Naive thymus-derived CD4-positive, alpha-beta T cell (primary cell): Measurements from ENCODE around the gene SNRPB. TPM values are rescaled to one million over a fixed set of nuclear protein-coding genes. Genes with fewer than 3 reads are reported as not detected.

Source experiments
- ATAC-seq: fragments of 150-1000 bp; cut with Tn5 transposase; 2 replicates; pipeline ENCODE4 v1.10.0; 2021; ENCODE audit warnings: mild to moderate bottlenecking, moderate library complexity
- CTCF ChIA-PET: fragments of 350-600 bp; sonication (Branson Sonifier 250); formaldehyde crosslinking; loops from one replicate; lab custom pipeline; 2021; ENCODE audit warnings: antibody characterized with exemption; lab: Charles Lee
- POLR2A ChIA-PET: fragments of 350-600 bp; sonication (Branson Sonifier 250); formaldehyde crosslinking; loops from one replicate; lab custom pipeline; 2021; ENCODE audit warnings: antibody characterized with exemption, inconsistent platforms; lab: Charles Lee
- DNase-seq, 9 donors: peaks; one replicate each; pipeline versions ENCODE4 v3.0.0 to v3.0.0-alpha.2; 2020 to 2022; ENCODE audit warnings: mixed read lengths in 1 of 9
- H3K27ac ChIP-seq: one replicate; pipeline ENCODE4 v1.7.0; 2013; ENCODE audit warnings: mild to moderate bottlenecking, low read depth, low read length, moderate library complexity
- H3K27me3 ChIP-seq, 2 donors: one replicate each; pipeline ENCODE4 v1.7.0; 2013; ENCODE audit warnings: low read length in 2 of 2, mild to moderate bottlenecking in 2 of 2, moderate library complexity in 2 of 2; ENCODE audit not compliant: control insufficient read depth in 2 of 2, insufficient read depth in 2 of 2
- H3K36me3 ChIP-seq, 3 experiments: 1 replicate in 2 of 3; 2 replicates in 1 of 3; pipeline ENCODE4 v1.7.0; 2013; ENCODE audit warnings: low read length in 3 of 3, mild to moderate bottlenecking in 3 of 3, moderate library complexity in 1 of 3; ENCODE audit not compliant: insufficient read depth in 3 of 3, control insufficient read depth in 2 of 3
- H3K4me1 ChIP-seq, 2 donors: one replicate each; pipeline ENCODE4 v1.7.0; 2013; ENCODE audit warnings: low read length in 2 of 2, mild to moderate bottlenecking in 2 of 2, moderate library complexity in 1 of 2; ENCODE audit not compliant: control insufficient read depth in 2 of 2, insufficient read depth in 2 of 2
- H3K4me3 ChIP-seq: 2 replicates; pipeline ENCODE4 v1.7.0; 2013; ENCODE audit warnings: mild to moderate bottlenecking, low read length
- H3K9me3 ChIP-seq, 3 experiments: 1 replicate in 2 of 3; 2 replicates in 1 of 3; pipeline ENCODE4 v1.7.0; 2013; ENCODE audit warnings: low read length in 3 of 3; ENCODE audit not compliant: control insufficient read depth in 2 of 3
- H3K27ac Mint-ChIP-seq, 9 donors: one replicate each; pipeline ENCODE4 v1.8.0; 2020 to 2022; ENCODE audit warnings: mixed read lengths in 9 of 9, mild to moderate bottlenecking in 8 of 9, moderate library complexity in 5 of 9, inconsistent platforms in 2 of 9
- H3K27me3 Mint-ChIP-seq, 5 donors: one replicate each; pipeline ENCODE4 v1.8.0; 2021 to 2022; ENCODE audit warnings: mixed read lengths in 5 of 5, mild to moderate bottlenecking in 1 of 5
- H3K36me3 Mint-ChIP-seq, 5 donors: one replicate each; pipeline ENCODE4 v1.8.0; 2020 to 2022; ENCODE audit warnings: mixed read lengths in 5 of 5, mild to moderate bottlenecking in 3 of 5, inconsistent platforms in 1 of 5
- H3K4me1 Mint-ChIP-seq, 7 donors: one replicate each; pipeline ENCODE4 v1.8.0; 2020 to 2022; ENCODE audit warnings: mixed read lengths in 7 of 7, mild to moderate bottlenecking in 3 of 7, inconsistent platforms in 1 of 7
- H3K4me3 Mint-ChIP-seq, 10 donors: one replicate each; pipeline ENCODE4 v1.8.0; 2020 to 2022; ENCODE audit warnings: mild to moderate bottlenecking in 10 of 10, mixed read lengths in 10 of 10, moderate library complexity in 6 of 10, inconsistent platforms in 2 of 10
- H3K9me3 Mint-ChIP-seq, 11 donors: one replicate each; pipeline ENCODE4 v1.8.0; 2020 to 2022; ENCODE audit warnings: mixed read lengths in 11 of 11, mild to moderate bottlenecking in 4 of 11, inconsistent platforms in 1 of 11, moderate library complexity in 1 of 11
- intact Hi-C, 2 donors: fragments of 100-400 bp; cut with micrococcal nuclease; formaldehyde crosslinking; loops; one replicate each; pipeline ENCODE4 v1.15.1; 2023
- polyA plus RNA-seq, 2 donors: library from polyadenylated mRNA; unstranded; fragments of 300-500 nt; fragmentation: Illumina TruSeq; gene quantifications; one replicate each; pipeline ENCODE4 v1.2.3, GENCODE V29; 2021
- total RNA-seq, 6 experiments: library from RNA in 5 of 6; stranded (reverse) in 5 of 6; gene quantifications; 1 replicate in 5 of 6; 2 replicates in 1 of 6; pipeline ENCODE4 v1.2.3 and lab custom pipeline; 2021 to 2026

Gene SNRPB
- total and polyA plus RNA-seq, 7 experiments from 2014 or later = 83.5 to 323 (median 119) TPM

GRCh38 chr20:2451939-2452732, 18.5 kb downstream of the SNRPB start:
- peaks cover 0 to 3% (median 0%) of the 10 kb centered on the region in 11 donors for H3K9me3 Mint-ChIP-seq
- no peak overlapping the region for H3K4me3 Mint-ChIP-seq
- ChIA-PET CTCF (interaction anchor here (0.8 to 1.2 kb wide), 3 partner anchors 11 to 82 kb away, joined by 3 to 4 read pairs (median 3); no protein-coding TSS in a partner anchor), POLR2A (interaction anchor here (0.7 kb wide), 1 partner anchor 222 kb away, joined by 3 read pairs; no protein-coding TSS in a partner anchor)
- peak; percentile 78 for ATAC-seq
- peaks cover 0 to 13% (median 4%) of the 10 kb centered on the region in 7 donors for H3K4me1 Mint-ChIP-seq
- DNase-seq = peak; percentile 12 to 68 (median 39)
- no peaks in the 10 kb centered on the region for H3K27me3 ChIP-seq
- peaks cover 0 to 6% of the 10 kb centered on the region in 2 donors for H3K4me1 ChIP-seq
- no peak overlapping the region for H3K27ac Mint-ChIP-seq
- no peak overlapping the region for H3K4me3 ChIP-seq
- H3K36me3 Mint-ChIP-seq = peaks cover 0 to 4% (median 0%) of the 10 kb centered on the region in 5 donors
- H3K9me3 ChIP-seq = no peaks in the 10 kb centered on the region
- no peaks in the 10 kb centered on the region for H3K36me3 ChIP-seq
- intact Hi-C loops = loop anchor here (1.0 to 5.0 kb wide), 5 partner anchors 65 to 687 kb away; no protein-coding TSS in a partner anchor
- H3K27me3 Mint-ChIP-seq = peaks cover 0 to 4% (median 0%) of the 10 kb centered on the region in 5 donors
- no peak overlapping the region for H3K27ac ChIP-seq

DNA sequence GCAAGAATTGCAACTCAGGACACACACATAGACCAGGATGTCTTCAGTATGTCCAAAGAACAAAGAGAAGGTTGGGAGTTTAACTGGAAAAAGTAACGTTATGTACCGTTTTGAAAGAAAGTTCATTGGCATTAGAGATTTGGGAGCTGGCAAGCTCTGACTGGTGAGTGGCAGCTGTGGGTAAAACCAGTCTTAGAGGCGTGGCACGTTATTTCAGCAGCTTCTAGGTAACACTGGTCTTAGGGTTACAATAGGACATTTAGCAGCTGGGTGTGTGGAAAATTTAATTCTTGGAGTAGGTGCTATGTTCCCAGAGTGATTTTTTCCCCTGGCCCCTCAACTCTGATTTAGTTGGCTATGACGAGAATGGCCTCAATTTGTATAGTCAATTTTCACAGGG, 19.2 kb downstream of the SNRPB start:
- POLR2A ChIA-PET = interaction anchor here (0.7 kb wide), 1 partner anchor 223 kb away, joined by 3 read pairs; no protein-coding TSS in a partner anchor
- no peaks in the 10 kb centered on the region for H3K36me3 ChIP-seq
- Mint-ChIP-seq H3K9me3 (peaks cover 0 to 8% (median 0%) of the 10 kb centered on the region in 11 donors), H3K27ac (no peak overlapping the region), H3K27me3 (peaks cover 0 to 4% (median 0%) of the 10 kb centered on the region in 5 donors), H3K36me3 (peaks cover 0 to 7% (median 0%) of the 10 kb centered on the region in 5 donors), H3K4me3 (no peak overlapping the region), H3K4me1 (peaks cover 0 to 13% (median 4%) of the 10 kb centered on the region in 7 donors)
- peaks cover 0 to 3% (median 0%) of the 10 kb centered on the region in 3 experiments for H3K9me3 ChIP-seq
- DNase-seq (no peak), ATAC-seq (no peak)
- H3K27ac ChIP-seq = no peak overlapping the region
- CTCF ChIA-PET = interaction anchor here (1.2 kb wide), 1 partner anchor 12 kb away, joined by 4 read pairs; no protein-coding TSS in a partner anchor
- H3K4me3 ChIP-seq = no peak overlapping the region
- intact Hi-C loops = loop anchor here (5.0 kb wide), 1 partner anchor 484 kb away; no protein-coding TSS in a partner anchor
- peaks cover 0 to 6% of the 10 kb centered on the region in 2 donors for H3K4me1 ChIP-seq
- H3K27me3 ChIP-seq = no peaks in the 10 kb centered on the region

DNA sequence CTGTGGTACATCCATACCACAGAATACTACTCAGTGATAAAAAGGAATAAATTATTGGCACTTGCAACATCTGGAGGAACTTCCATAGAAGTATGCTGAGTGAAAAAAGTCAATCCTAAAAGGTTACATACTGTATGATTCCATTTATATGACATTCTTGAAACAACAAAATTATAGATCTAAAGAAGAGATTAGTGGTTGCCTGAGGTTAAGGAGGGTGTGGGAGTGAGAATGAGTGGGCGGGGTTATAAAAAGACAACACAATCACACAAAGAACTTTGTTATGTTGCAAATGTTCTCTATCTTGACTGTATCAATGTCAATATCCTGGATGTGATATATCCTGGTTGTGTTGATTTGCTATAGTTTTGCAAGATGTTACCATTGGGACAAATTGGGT, 21.2 kb downstream of the SNRPB start:
- Histone ChIP-seq H3K9me3 (peaks cover 0 to 3% (median 0%) of the 10 kb centered on the region in 3 experiments), H3K4me3 (no peak overlapping the region), H3K27me3 (no peaks in the 10 kb centered on the region), H3K27ac (no peak overlapping the region), H3K4me1 (peaks cover 0 to 6% of the 10 kb centered on the region in 2 donors), H3K36me3 (no peaks in the 10 kb centered on the region)
- peaks cover 0 to 11% (median 0%) of the 10 kb centered on the region in 11 donors for H3K9me3 Mint-ChIP-seq
- ATAC-seq (no peak), DNase-seq (no peak)
- peaks cover 0 to 13% (median 4%) of the 10 kb centered on the region in 7 donors for H3K4me1 Mint-ChIP-seq
- H3K27me3 Mint-ChIP-seq = peaks cover 0 to 4% (median 0%) of the 10 kb centered on the region in 5 donors
- H3K27ac Mint-ChIP-seq = no peak overlapping the region
- intact Hi-C loops = no loop called here
- ChIA-PET POLR2A (no interaction called here), CTCF (no interaction called here)
- no peak overlapping the region for H3K4me3 Mint-ChIP-seq
- H3K36me3 Mint-ChIP-seq = peaks cover 0 to 8% (median 0%) of the 10 kb centered on the region in 5 donors

- H3K9me3 ChIP-seq = peaks cover 0 to 3% (median 0%) of the 10 kb centered on the region in 3 experiments
- intact Hi-C loops = no loop called here
- ChIA-PET CTCF (no interaction called here), POLR2A (no interaction called here)
- no peak overlapping the region for H3K4me3 ChIP-seq
- no peak overlapping the region for H3K27ac ChIP-seq
- Mint-ChIP-seq H3K27me3 (peaks cover 0 to 4% (median 0%) of the 10 kb centered on the region in 5 donors), H3K4me1 (peaks cover 0 to 13% (median 2%) of the 10 kb centered on the region in 7 donors), H3K36me3 (peaks cover 0 to 8% (median 4%) of the 10 kb centered on the region in 5 donors), H3K4me3 (no peak overlapping the region), H3K27ac (no peak overlapping the region), H3K9me3 (peaks cover 0 to 11% (median 0%) of the 10 kb centered on the region in 11 donors)
- peaks cover 0 to 6% of the 10 kb centered on the region in 2 donors for H3K4me1 ChIP-seq
- ATAC-seq (peak; percentile 60), DNase-seq (no peak)
- H3K27me3 ChIP-seq = no peaks in the 10 kb centered on the region
- no peaks in the 10 kb centered on the region for H3K36me3 ChIP-seq
Measured at GRCh38 chr20:2446845-2447244, 23.7 kb downstream of the SNRPB start.

DNA sequence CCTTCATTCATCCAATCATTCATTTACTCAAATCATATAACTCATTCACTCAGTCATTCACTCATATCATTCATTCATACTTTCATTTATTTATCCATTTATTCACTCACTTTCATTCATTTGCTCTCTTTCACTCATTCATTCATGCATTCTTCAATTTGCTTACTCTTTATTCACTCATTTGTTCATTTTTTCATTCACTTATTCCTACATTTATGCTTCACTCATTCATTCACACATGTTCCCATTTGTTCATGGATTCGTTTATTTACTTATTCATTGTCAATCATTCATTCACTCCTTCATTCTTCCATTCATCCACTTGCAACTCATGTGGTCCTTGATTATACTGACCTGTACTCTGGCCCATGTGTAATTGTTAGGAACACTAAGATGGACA, 39.4 kb downstream of the SNRPB start:
- Mint-ChIP-seq H3K4me3 (no peak overlapping the region), H3K27me3 (peaks cover 8 to 20% (median 9%) of the 10 kb centered on the region in 5 donors), H3K27ac (no peak overlapping the region), H3K36me3 (no peaks in the 10 kb centered on the region), H3K9me3 (no peaks in the 10 kb centered on the region), H3K4me1 (no peaks in the 10 kb centered on the region)
- Histone ChIP-seq H3K36me3 (no peaks in the 10 kb centered on the region), H3K4me3 (no peak overlapping the region), H3K27ac (no peak overlapping the region), H3K27me3 (no peaks in the 10 kb centered on the region), H3K4me1 (no peaks in the 10 kb centered on the region), H3K9me3 (no peaks in the 10 kb centered on the region)
- POLR2A ChIA-PET = no interaction called here
- intact Hi-C loops = no loop called here
- no peak for DNase-seq
- no peak for ATAC-seq
- CTCF ChIA-PET = no interaction called here

- intact Hi-C loops = no loop called here
- ATAC-seq (no peak), DNase-seq (no peak)
- ChIA-PET CTCF (no interaction called here), POLR2A (no interaction called here)
- Mint-ChIP-seq H3K27ac (no peak overlapping the region), H3K36me3 (no peaks in the 10 kb centered on the region), H3K4me3 (no peak overlapping the region), H3K27me3 (peaks cover 9 to 20% (median 13%) of the 10 kb centered on the region in 5 donors), H3K9me3 (no peaks in the 10 kb centered on the region), H3K4me1 (no peaks in the 10 kb centered on the region)
- Histone ChIP-seq H3K9me3 (no peaks in the 10 kb centered on the region), H3K27me3 (no peaks in the 10 kb centered on the region), H3K36me3 (no peaks in the 10 kb centered on the region), H3K4me1 (no peaks in the 10 kb centered on the region), H3K4me3 (no peak overlapping the region), H3K27ac (no peak overlapping the region)
Measured at GRCh38 chr20:2430538-2430937, 40.1 kb downstream of the SNRPB start.
